ENCODE data around the gene TBCE. TPM values are rescaled to one million over a fixed set of nuclear protein-coding genes. Genes with fewer than 3 reads are reported as not detected.

TBCE gene
- total and polyA plus RNA-seq, 2 donors (not counting 1 experiment from before 2014, with no cell fraction given), result 15.2 to 22.1 TPM

DNA sequence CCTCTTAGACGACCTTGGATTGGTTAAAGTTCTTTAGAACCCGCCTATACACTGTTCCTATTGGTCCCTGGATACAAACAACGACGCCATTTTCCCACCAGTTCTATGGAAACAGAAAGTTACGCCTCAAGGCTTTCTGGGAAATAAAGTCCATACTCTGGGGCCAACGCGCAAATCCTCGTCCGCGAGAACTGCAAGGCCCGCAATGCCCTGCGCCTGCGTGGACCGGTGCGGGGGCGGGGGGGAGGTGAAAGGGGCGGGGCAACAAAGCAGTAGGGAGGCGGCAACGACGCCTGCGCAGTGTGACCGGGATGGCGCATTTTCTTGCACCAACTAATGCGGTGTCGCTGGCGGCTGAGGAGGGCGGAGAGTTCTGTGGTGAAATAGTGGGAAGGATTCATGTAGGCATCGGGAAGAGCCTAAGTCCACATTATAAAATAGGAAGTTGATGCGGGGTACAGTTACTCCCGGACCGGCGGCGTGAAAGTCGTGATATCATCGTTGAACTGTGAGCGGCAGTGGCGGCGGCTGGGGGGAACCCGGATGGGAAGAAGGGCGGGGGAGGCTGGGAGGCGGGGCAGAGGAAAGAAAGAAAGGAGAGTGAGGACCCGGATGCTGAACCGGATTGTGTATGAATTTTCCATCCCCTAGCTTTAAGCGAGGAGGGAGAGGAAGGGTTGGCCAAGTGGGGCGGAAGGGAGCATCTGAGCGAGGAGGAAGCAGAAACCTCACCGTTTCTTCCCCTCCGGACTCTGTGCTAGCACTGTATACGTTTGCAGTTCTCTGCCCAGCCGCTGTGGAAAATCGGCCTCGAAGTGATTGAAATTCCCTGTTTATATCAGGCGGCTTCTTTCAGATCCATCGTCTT, 38.7 kb upstream of the TBCE start, which contains the start of gene GGPS1:
TSS of gene GGPS1 (plus strand) at position 300 of the 868 bp plus-strand sequence. CDS start 6,695 bp downstream, outside the sequence.
- Histone ChIP-seq H3K4me1 (ENCODE audit: control insufficient read depth in 2 of 2, insufficient read depth in 2 of 2, low read length in 2 of 2) (peaks cover 33 to 58% of the 10 kb centered on the region in 2 donors), H4K20me1 (ENCODE audit: control insufficient read depth, insufficient read depth, low read length, poor library complexity, severe bottlenecking) (peaks cover 61% of the 10 kb centered on the region), H3K4me2 (replicated peaks; ENCODE audit: low read depth, low read length, poor library complexity, severe bottlenecking) (peak within 1 kb of the TSS; percentile 85), H3K79me2 (ENCODE audit: control insufficient read depth, insufficient read depth, low read length) (peaks cover 89% of the 10 kb centered on the region), H3K27ac (ENCODE audit: low read length in 2 of 2) (peak within 1 kb of the TSS; percentile 89 to 98), H3K9me3 (ENCODE audit: control extremely low read depth in 1 of 3, control insufficient read depth in 2 of 3, insufficient read depth in 1 of 3, low read length in 2 of 3) (no peaks in the 10 kb centered on the region), H3K27me3 (replicated peaks in 1 of 4; ENCODE audit: control extremely low read depth in 1 of 4, control insufficient read depth in 3 of 4, insufficient read depth in 4 of 4, low read length in 3 of 4) (no peaks in the 10 kb centered on the region), H3K9ac (ENCODE audit: low read length) (peak within 1 kb of the TSS; percentile 96), H3K36me3 (replicated peaks in 1 of 2; ENCODE audit: control extremely low read depth in 1 of 2, control insufficient read depth in 1 of 2, extremely low read depth in 1 of 2, insufficient read depth in 2 of 2, low read length in 1 of 2) (peaks cover 0 to 1% of the 10 kb centered on the region in 2 experiments), H2AFZ (ENCODE audit: insufficient read depth, low read depth, low read length, poor library complexity, severe bottlenecking) (peak within 1 kb of the TSS; percentile 90), H3K4me3 (ENCODE audit: control extremely low read depth in 1 of 5, extremely low read depth in 1 of 5, insufficient read depth in 1 of 5, low read depth in 2 of 5, low read length in 4 of 5) (peak within 1 kb of the TSS; percentile 89 to 99 (median 99))
- no peaks in the 10 kb centered on the region for H3K9me3 Mint-ChIP-seq (ENCODE audit: insufficient read depth)
- no peak within 1 kb of the TSS for H3K27ac Mint-ChIP-seq
- H3K4me3 Mint-ChIP-seq, result no peak within 1 kb of the TSS
- CTCF ChIA-PET, result interaction anchor here (0.5 to 2.7 kb wide), 5 partner anchors 30 to 176 kb away, joined by 3 to 8 read pairs (median 3); partner anchors contain the start of genes B3GALNT2 and TBCE
- WGBS (ENCODE audit: insufficient coverage), result under 1% methylated on average over 43 of the region's 54 CpGs
- intact Hi-C loops (cut with micrococcal nuclease), result loop anchor here (1.0 to 10.0 kb wide), 11 partner anchors 39 to 1466 kb away; partner anchors contain the start of genes B3GALNT2, COA6, IRF2BP2 and LYST
- no peak for TF ChIP-seq EZH2 (IDR thresholded peaks at IDR 0.05; ENCODE audit: borderline replicate concordance, insufficient read depth, low read depth, low read length, poor library complexity, severe bottlenecking)
- TF ChIP-seq, protein P1, sequence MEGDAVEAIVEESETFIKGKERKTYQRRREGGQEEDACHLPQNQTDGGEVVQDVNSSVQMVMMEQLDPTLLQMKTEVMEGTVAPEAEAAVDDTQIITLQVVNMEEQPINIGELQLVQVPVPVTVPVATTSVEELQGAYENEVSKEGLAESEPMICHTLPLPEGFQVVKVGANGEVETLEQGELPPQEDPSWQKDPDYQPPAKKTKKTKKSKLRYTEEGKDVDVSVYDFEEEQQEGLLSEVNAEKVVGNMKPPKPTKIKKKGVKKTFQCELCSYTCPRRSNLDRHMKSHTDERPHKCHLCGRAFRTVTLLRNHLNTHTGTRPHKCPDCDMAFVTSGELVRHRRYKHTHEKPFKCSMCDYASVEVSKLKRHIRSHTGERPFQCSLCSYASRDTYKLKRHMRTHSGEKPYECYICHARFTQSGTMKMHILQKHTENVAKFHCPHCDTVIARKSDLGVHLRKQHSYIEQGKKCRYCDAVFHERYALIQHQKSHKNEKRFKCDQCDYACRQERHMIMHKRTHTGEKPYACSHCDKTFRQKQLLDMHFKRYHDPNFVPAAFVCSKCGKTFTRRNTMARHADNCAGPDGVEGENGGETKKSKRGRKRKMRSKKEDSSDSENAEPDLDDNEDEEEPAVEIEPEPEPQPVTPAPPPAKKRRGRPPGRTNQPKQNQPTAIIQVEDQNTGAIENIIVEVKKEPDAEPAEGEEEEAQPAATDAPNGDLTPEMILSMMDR (IDR thresholded peaks at IDR 0.05), result peak; percentile 36
- POLR2A ChIA-PET, result interaction anchor here (0.6 to 1.4 kb wide), 4 partner anchors 52 to 840 kb away, joined by 3 to 6 read pairs (median 3); partner anchors contain the start of gene RBM34
- peak; percentile 98 for DNase-seq
- H3K27me3 Mint-ChIP-seq, result no peaks in the 10 kb centered on the region
- peaks cover 52% of the 10 kb centered on the region for H3K4me1 Mint-ChIP-seq
- ATAC-seq (ENCODE audit: low read depth), result peak; percentile 75

Data from B cell (primary cell).